GM21423 (cell line): ENCODE measurements around the gene FLII.
"Not testable (repeated sequence)": the region's sequence is repeated elsewhere in the genome, so short reads cannot be mapped to it uniquely, and the experiment has no call there.

ENCODE experiments used
- ATAC-seq: cut with Tn5 transposase; IDR thresholded peaks from one replicate; pipeline ENCODE4 v1.9.1; 2021; ENCODE audit warnings: mild to moderate bottlenecking, moderate library complexity; ENCODE audit not compliant: unreplicated experiment

FLII gene

DNA sequence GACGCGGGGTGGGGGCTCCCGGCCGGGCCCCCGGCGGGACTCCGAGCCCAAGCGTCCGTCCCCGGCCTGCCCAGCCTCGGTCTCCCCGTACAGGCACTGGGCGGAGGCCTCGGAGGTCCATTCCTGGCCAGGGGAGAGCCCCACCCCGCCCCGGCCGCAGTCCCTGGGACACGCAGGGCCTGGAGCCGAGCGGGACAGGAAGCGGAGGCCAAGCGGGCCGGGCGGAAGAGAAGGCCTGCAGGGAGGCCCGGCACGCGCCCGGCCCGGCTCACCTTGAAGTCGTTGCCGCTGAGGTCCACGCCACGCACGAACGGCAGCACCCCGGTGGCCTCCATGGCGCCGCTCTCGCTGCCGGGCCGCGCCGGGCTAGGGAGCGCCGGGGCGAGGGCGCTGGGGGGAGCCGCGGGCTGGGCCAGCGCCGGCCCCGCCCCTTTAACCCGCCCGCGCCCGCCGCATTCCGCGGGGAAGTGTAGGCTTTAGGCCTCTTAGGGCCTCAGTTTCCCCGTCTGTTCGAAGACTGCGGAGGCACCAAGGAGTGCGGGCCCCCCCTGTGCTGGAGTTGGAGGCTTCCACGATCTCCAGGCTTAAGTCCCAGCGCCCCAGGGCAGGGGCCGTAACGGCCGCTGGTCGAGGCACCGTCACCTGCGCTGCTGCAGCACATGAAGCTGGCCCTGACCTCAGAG is at the start of gene FLII:
FLII (minus strand) TSS at position 383 of the 683 bp plus-strand sequence; CDS start at position 335, 48 bp downstream.
- ATAC-seq, result peak; percentile 27

- ATAC-seq, result not testable (repeated sequence)
Measured at GRCh38 chr17:18303206-18303605, 44.7 kb upstream of the FLII start.

DNA sequence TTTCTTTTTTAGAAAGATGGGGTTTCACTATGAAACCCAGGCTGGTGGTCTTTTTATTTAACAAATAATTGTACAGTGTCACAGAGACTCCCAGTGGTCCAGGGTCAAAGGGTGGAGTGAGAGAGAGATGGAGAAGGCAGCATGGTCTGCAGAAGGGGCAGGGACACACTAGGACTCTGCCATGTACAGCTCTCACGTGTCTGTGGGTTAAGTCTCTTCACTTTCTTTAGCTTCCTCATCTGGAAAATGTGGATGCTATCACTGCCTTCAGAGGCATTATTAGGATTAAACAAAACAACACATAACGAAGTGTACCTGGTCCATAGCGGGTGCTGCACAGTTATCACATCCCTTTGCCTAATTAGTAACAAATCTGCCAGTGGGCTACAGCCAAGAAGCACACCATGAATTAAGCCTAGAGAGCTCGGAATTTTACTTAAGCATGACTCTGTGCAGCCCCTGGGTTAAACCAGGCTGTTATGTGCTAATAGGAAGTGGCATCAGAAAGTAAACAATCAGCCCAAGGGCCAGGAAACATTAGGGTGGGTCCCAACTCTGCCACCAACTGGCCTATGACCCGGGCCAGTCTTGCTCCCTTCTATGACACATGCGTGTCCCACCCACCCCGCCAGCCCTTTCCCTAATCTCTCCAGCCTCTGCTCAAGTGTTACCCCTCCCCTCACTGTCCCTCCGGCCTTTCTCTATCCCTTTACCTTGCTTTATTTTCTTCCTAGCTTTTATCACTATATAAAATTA is 42.4 kb upstream of the FLII start:
- no peak for ATAC-seq

DNA sequence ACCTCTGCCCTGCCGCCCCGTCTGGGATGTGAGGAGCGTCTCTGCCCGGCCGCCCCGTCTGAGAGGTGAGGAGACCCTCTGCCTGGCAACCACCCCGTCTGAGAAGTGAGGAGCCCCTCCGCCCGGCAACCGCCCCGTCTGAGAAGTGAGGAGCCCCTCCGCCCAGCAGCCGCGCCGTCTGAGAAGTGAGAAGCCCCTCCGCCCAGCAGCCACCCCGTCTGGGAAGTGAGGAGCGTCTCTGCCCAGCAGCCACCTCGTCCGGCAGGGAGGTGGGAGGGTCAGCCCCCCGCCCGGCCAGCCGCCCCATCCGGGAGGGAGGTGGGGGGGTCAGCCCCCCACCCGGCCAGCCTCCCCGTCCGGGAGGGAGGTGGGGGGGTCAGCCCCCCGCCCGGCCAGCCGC is 39.5 kb upstream of the FLII start:
- not testable (repeated sequence) for ATAC-seq

DNA sequence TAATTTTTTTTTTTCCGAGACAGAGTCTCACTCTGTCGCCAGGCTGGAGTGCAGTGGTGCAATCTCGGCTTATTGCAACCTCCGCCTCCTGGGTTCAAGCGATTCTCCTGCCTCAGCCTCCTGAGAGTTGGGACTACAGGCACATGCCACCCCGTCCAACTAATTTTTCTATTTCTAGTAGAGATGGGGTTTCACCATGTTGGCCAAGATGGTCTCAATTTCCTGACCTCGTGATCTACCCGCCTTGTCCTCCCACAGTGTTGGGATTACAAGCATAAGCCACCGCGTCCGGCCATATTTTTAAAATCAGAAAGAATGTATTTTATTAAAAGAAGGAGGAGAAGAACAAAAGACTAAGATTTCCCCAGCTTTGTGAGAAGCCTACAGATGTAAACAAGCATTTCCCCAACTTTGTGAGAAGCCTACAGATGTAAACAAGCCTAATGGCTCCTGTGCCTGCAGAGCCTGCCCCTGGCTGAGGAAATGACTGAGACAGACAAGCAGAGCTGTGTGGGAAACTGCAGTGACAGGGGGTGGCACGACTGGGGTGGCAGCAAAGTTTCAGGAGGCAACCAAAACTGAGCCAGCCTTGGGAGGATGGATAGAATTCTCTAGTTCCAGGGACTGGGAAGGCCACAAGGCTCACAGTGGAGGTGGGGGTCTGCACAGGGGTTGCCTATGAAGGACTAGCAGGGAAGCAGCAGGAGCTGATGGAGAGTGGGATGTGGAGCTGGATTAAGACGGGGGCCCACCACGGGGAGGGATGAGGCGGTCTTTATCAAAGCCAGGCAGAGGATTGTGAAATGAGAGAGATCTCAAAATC is 33.4 kb upstream of the FLII start:
- ATAC-seq, result no peak

DNA sequence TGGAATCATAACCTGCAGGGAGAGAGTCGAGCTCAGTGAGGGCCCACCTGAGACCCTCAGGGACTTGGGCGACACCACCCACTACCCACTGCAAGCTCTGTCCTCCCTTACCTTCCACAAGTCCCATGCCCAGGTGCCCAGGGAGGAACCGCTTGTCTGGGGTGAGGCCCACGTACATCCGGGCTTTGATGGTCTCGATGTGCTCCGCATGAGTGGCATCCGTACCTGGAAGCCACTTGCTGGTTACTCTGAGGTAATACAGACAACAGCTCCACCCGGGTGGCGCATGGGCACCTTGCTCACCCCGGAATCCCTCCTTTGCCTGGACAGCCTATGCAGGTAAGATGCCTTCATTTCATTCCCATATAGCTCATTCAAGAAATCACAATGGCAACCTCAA is 26.8 kb upstream of the FLII start:
- ATAC-seq, result no peak

DNA sequence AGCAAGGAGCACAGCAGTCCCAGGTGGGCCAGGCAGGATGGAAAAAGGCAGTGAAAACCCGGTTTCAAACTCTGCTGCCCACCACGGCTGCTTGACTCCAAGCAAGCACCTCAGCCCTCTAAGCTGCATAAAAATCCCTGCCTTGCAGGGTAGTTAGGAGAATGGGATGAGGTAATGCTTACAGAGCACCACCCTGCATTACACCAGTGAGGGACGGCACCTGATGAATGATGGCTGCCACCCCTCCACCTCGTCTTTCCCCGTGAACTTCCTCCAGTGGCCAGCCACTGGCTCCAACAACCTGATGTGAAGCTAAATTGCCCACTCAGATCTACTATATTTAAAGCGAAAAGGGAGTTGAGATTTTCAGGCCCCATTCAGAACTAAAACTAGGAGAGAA is 23.2 kb upstream of the FLII start:
- no peak for ATAC-seq

DNA sequence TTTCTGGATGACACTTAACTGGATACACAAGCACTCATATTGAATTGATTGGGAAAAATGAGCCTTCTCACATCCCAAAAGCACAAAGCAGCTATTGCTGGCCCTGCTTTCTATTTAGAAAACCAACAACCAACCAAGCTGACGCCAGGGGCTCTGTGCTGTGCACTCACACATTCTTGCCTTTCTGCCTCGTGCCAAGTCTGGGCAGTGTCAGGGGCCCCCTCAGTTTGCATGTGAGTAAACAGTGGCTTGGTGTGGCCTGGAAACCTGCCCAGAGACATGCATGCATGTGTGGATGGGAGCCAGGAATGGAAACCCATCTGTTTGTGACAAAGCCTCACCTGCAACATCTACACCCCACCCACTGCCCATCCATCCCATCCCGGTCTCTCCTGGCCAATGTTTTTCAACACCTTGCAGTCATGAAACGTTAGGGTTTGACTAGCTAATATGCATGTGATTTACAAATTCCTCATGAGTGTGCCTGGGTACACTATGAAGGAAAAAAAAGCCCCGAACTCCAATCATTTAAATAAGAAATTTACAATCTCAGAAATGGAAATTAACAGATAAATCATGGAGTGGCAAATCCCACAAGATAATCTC is 22.3 kb upstream of the FLII start:
- no peak for ATAC-seq

GRCh38 chr17:18280249-18280648 is 21.7 kb upstream of the FLII start:
- ATAC-seq, result no peak

- ATAC-seq, result no peak
Measured at GRCh38 chr17:18278867-18279266, 20.3 kb upstream of the FLII start.

- ATAC-seq, result no peak
Measured at GRCh38 chr17:18277076-18277475, 18.5 kb upstream of the FLII start.

- ATAC-seq, result no peak
Measured at GRCh38 chr17:18270046-18270931, 11.8 kb upstream of the FLII start.

DNA sequence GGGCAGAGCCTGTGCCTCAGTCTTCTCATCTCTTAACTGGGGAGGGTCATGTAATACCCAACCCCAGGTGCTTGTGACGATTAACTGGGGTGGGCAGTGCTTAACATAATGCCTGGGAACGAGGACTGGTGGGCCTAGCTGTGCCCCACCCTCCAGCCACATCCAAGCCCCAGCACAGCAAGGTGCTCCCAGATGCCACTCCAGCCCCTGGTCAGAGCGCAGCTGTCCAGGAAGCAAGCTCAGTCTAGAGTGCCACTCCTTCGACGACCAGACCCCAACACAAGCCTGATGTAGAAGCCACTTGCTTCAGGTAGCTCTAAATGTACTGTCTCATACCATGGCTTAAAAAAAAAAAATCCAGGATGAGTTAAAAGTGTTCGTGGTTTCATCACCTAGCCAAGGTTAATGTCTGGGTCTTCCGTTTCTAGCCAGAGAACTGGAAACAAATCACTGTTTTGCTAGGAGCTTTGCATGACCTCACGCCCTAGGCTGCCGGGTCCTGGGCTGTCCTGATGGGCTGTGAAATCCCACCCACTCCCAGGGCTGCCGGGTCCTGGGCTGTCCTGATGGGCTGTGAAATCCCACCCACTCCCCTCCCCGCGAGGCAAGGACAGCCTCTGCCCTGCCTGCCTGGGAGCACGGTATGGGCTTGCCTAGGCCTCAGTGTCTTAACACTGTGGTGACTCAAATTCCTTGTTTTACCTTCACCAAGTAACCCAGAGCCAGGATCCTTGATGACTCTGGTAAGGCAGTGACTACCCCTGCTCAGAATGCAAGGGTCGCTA is 9.6 kb upstream of the FLII start:
- ATAC-seq, result no peak

DNA sequence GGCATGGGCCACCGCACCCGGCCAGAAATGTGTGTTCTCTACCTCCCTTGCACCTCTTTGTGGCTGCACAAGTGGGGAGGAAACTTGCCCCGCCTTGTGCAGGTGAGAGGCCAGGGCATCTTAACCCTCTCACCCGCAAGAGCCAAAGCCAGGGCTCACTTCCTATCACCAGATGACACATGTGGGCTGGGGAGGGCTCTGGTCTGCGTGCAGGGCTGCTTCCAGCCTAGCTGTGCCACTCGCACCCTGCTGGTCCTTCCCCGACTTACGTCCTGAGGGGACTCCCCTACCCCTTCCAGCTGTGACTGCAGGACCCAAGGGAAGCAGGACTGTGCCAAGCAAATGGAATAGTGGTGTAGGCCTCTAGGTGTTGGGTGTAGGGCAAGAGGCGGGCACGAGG is 8.8 kb upstream of the FLII start:
- no peak for ATAC-seq

- no peak for ATAC-seq
Measured at GRCh38 chr17:18263885-18264682, 5.5 kb upstream of the FLII start.

GRCh38 chr17:18262641-18263040 is 4.1 kb upstream of the FLII start:
- ATAC-seq, result no peak

- ATAC-seq, result no peak
Measured at GRCh38 chr17:18262111-18262510, 3.6 kb upstream of the FLII start.

DNA sequence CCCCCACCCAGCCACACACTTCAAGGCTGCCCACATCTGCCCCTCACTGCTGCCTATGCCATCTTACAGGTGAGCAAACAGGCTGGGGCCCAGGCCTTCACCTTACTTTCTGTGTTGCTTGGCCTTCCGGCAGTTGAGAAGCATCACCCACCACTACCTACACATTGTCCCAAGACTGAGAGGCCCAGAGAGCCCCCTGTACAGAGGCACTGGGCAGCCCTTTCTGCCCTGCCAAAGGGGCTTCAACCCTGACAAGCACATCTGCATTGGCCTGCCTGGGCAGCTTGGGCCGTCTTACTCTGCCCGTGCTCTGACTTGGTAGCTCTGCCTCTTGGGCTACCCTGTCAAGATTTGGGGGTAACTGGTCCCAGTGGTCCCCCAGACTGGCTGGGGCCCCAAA is 3.1 kb upstream of the FLII start:
- no peak for ATAC-seq

- no peak for ATAC-seq
Measured at GRCh38 chr17:18261146-18261515, 2.6 kb upstream of the FLII start.
